HepG2 (cell line): ENCODE data around the gene AUTS2. TPM values are rescaled to one million over a fixed set of nuclear protein-coding genes. Genes with fewer than 3 reads are reported as not detected.

Source experiments
- ATAC-seq: fragments of 200-7000 bp; cut with Tn5 transposase; 3 replicates; pipeline ENCODE4 v1.9.1; 2020; ENCODE audit warnings: mild to moderate bottlenecking, moderate library complexity
- BruUV-seq: library from RNA; stranded (reverse); fragments of 400-500 nt; replicated peaks from 2 replicates; lab custom pipeline; 2021; lab: Mats Ljungman, UMichigan
- CTCF ChIA-PET: fragments of 300-600 bp; formaldehyde crosslinking; extraction: SDS; loops from one replicate; lab custom pipeline; 2021; ENCODE audit warnings: low total read pairs, inconsistent platforms, low intra/inter-chr PET ratio; lab: Yijun Ruan, JAX
- POLR2A ChIA-PET: fragments of 350-600 bp; sonication (Branson Sonifier 250); formaldehyde crosslinking; loops from one replicate; lab custom pipeline; 2020; ENCODE audit warnings: antibody characterized with exemption, inconsistent platforms; lab: Yijun Ruan, JAX
- DNase-seq: peaks from one replicate; pipeline ENCODE4 v3.0.0-alpha.2; 2015; ENCODE audit warnings: low spot score
- FAIRE-seq: peaks from 3 replicates; lab custom pipeline; 2011; peaks lifted over from hg19 to GRCh38; lab: Jason Lieb, UNC
- H2AFZ ChIP-seq: one replicate; pipeline ENCODE4 v1.6.1; 2011; ENCODE audit warnings: low read length, inconsistent platforms
- H3K27ac ChIP-seq: fragments of 300-600 bp; 3 replicates; pipeline ENCODE4 v1.8.0; 2011; ENCODE audit warnings: mixed run types, mild to moderate bottlenecking, mixed read lengths, low read length, inconsistent platforms; ENCODE audit not compliant: insufficient read depth; ENCODE audit errors: extremely low read length
- H3K27me3 ChIP-seq, 2 experiments: fragments of 200-600 bp in 1 of 2; 2 replicates in 1 of 2; 3 replicates in 1 of 2; pipeline versions ENCODE4 v1.6.0 to v1.8.0; 2011; ENCODE audit warnings: low read length in 2 of 2, mild to moderate bottlenecking in 2 of 2, moderate library complexity in 2 of 2, inconsistent platforms in 1 of 2; ENCODE audit not compliant: insufficient read depth in 2 of 2, control insufficient read depth in 1 of 2
- H3K36me3 ChIP-seq, 2 experiments: fragments of 200-600 bp in 1 of 2; replicated peaks in 1 of 2; 2 replicates in 1 of 2; 3 replicates in 1 of 2; pipeline versions ENCODE4 v1.5.1 to v1.8.0; 2011; ENCODE audit warnings: low read length in 2 of 2, inconsistent platforms in 1 of 2; ENCODE audit not compliant: insufficient read depth in 2 of 2, control insufficient read depth in 1 of 2
- H3K4me1 ChIP-seq: 2 replicates; pipeline ENCODE4 v1.5.1; 2012; ENCODE audit warnings: low read length, inconsistent platforms; ENCODE audit not compliant: insufficient read depth
- H3K4me2 ChIP-seq: 2 replicates; pipeline ENCODE4 v1.6.0; 2011; ENCODE audit warnings: low read depth, low read length, inconsistent platforms
- H3K4me3 ChIP-seq, 3 experiments: fragments of 200-600 bp in 1 of 3; sonication (generic), shearing (Covaris generic) in 1 of 3; replicated peaks in 1 of 3; 2 replicates each; pipeline ENCODE4 v1.5.1; 2011 to 2016; ENCODE audit warnings: low read length in 3 of 3, inconsistent platforms in 2 of 3, low read depth in 2 of 3, mild to moderate bottlenecking in 2 of 3, control low read depth in 1 of 3, mixed read lengths in 1 of 3; ENCODE audit not compliant: insufficient read depth in 1 of 3
- H3K79me2 ChIP-seq: one replicate; pipeline ENCODE4 v1.6.1; 2011; ENCODE audit warnings: low read length, inconsistent platforms; ENCODE audit not compliant: insufficient read depth
- H3K9ac ChIP-seq: 2 replicates; pipeline ENCODE4 v1.6.0; 2011; ENCODE audit warnings: mild to moderate bottlenecking, low read depth, low read length, inconsistent platforms; ENCODE audit not compliant: insufficient read depth
- H3K9me3 ChIP-seq: 2 replicates; pipeline ENCODE4 v1.5.1; 2012; ENCODE audit warnings: mild to moderate bottlenecking, low read length
- H4K20me1 ChIP-seq: 2 replicates; pipeline ENCODE4 v1.6.0; 2011; ENCODE audit warnings: inconsistent platforms, mild to moderate bottlenecking, low read length, moderate library complexity; ENCODE audit not compliant: insufficient read depth
- FIP1L1 ChIP-seq: fragments of 200-400 bp; formaldehyde crosslinking; IDR thresholded peaks from 2 replicates; pipeline ENCODE4 v1.6.1; 2018; ENCODE audit warnings: low read depth, mild to moderate bottlenecking, low read length, moderate library complexity, borderline replicate concordance; ENCODE audit not compliant: insufficient read depth
- GABPA ChIP-seq, 2 experiments: IDR thresholded peaks; 2 replicates each; pipeline ENCODE4 v1.6.1; 2011 to 2016; ENCODE audit warnings: low read depth in 2 of 2, low read length in 1 of 2, missing biosample characterization in 1 of 2, missing genetic modification characterization in 1 of 2
- HOXA3 ChIP-seq: sonication (generic); formaldehyde crosslinking; IDR thresholded peaks from 2 replicates; pipeline ENCODE4 v1.5.0; 2020; ENCODE audit warnings: missing genetic modification reagents
- NFE2L1 ChIP-seq: sonication (generic); formaldehyde crosslinking; IDR thresholded peaks from 2 replicates; pipeline ENCODE4 v1.4.0; 2020; ENCODE audit warnings: missing genetic modification reagents, mild to moderate bottlenecking, borderline replicate concordance
- NKX3-1 ChIP-seq: sonication (generic); formaldehyde crosslinking; IDR thresholded peaks from 2 replicates; pipeline ENCODE4 v1.5.0; 2020; ENCODE audit warnings: missing genetic modification reagents
- POLR2A ChIP-seq, 2 experiments: IDR thresholded peaks; 2 replicates each; pipeline ENCODE4 v1.6.1; 2011; ENCODE audit warnings: low read depth in 2 of 2, low read length in 2 of 2, mild to moderate bottlenecking in 1 of 2, moderate library complexity in 1 of 2; ENCODE audit not compliant: insufficient read depth in 1 of 2
- ZNF33A ChIP-seq: sonication (generic); formaldehyde crosslinking; IDR thresholded peaks from 2 replicates; pipeline ENCODE4 v1.5.1; 2020; ENCODE audit warnings: missing genetic modification reagents, mild to moderate bottlenecking, moderate library complexity, borderline replicate concordance
- ZNF468 ChIP-seq: sonication (generic); formaldehyde crosslinking; IDR thresholded peaks from 2 replicates; pipeline ENCODE4 v1.8.0; 2022; ENCODE audit warnings: mild to moderate bottlenecking, moderate library complexity, missing genetic modification reagents
- ZNF557 ChIP-seq: sonication (generic); formaldehyde crosslinking; IDR thresholded peaks from 2 replicates; pipeline ENCODE4 v1.4.0; 2020; ENCODE audit warnings: missing genetic modification reagents
- ZNF644 ChIP-seq: IDR thresholded peaks from 2 replicates; pipeline ENCODE4 v1.6.1; 2016; ENCODE audit warnings: low read depth
- ZNF850 ChIP-seq: sonication (generic); formaldehyde crosslinking; conservative IDR thresholded peaks from 2 replicates; pipeline ENCODE4 v1.9.0; 2021; ENCODE audit warnings: mild to moderate bottlenecking, missing genetic modification reagents
- WGBS: methylation state at CpG from one replicate; pipeline ENCODE4 v1.1.6; 2017; ENCODE audit warnings: low lambda C conversion rate; 5-methylcytosine and 5-hydroxymethylcytosine counted together
- in situ Hi-C: cut with HindIII; loops from 2 replicates; pipeline ENCODE4 v1.10.0; 2017; ENCODE audit warnings: low pct_unique_long_range_greater_than_20kb; ENCODE audit not compliant: extremely low pct_ligation_motif_present
- intact Hi-C: fragments of 100-400 bp; cut with micrococcal nuclease; formaldehyde crosslinking; loops from one replicate; pipeline ENCODE4 v1.10.0; 2022; ENCODE audit not compliant: unreplicated experiment
- polyA plus RNA-seq, 8 experiments: library from polyadenylated mRNA; depleted of rRNA in 3 of 8; stranded (reverse) in 7 of 8; unstranded in 1 of 8; fragments of >200 nt; fragmentation: Illumina TruSeq in 4 of 8; extraction: Trizol in 4 of 8; gene quantifications; 2 replicates each; pipeline versions ENCODE4 v1.2.1 to v1.2.3, GENCODE V29; 2011 to 2016; ENCODE audit warnings: low read depth in 4 of 8, missing spikeins in 1 of 8, mixed read lengths in 1 of 8; ENCODE audit not compliant: insufficient read depth in 1 of 8
- total RNA-seq, 5 experiments: library from RNA; depleted of rRNA; stranded (reverse); fragments of >200 nt; fragmentation: Illumina TruSeq; extraction: Trizol; gene quantifications; 2 replicates each; pipeline ENCODE4 v1.2.3, GENCODE V29; 2016; ENCODE audit warnings: low read depth in 1 of 5
- TF ChIP-seq, protein P1 (sequence below): sonication (generic); formaldehyde crosslinking; IDR thresholded peaks from 2 replicates; pipeline ENCODE4 v1.5.0; 2020; ENCODE audit warnings: mild to moderate bottlenecking, missing genetic modification reagents, borderline replicate concordance

AUTS2 gene
- total and polyA plus RNA-seq, 2 of the 13 experiments (the other 11 are each of a cell fraction or from before 2014, with no cell fraction given) = 0.38 TPM; not detected in 1

DNA sequence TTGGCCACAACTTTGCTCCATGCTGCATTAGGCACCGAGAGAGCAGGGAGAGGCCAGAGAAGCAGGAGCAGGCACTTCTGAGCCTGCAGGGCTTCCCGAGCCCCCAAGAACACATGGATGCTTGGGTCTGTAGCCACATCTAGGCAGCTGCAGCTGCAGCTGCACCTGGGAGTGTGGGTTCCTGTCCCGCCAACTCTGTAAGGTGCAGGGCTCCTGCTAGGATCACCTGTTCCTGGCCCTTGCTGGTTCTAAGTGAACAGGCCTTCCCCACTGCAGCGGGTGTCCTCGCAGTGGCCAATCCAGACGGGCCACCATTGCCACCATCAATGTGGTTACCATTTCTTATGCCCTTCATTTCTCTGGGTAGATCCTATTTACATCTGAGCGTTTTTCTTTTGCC lies 330.3 kb downstream of the AUTS2 start:
- TF ChIP-seq ZNF850 (CRISPR knock-in tag) (no peak), ZNF644 (no peak), FIP1L1 (no peak), HOXA3 (no peak), POLR2A (IDR thresholded peaks at IDR 0.05; ENCODE audit: insufficient read depth in 1 of 2, low read depth in 2 of 2, low read length in 2 of 2) (no peak), ZNF33A (CRISPR knock-in tag) (no peak), NKX3-1 (CRISPR knock-in tag) (no peak), GABPA (IDR thresholded peaks at IDR 0.05; ENCODE audit: low read depth, low read length) (no peak), GABPA (CRISPR knock-in tag; IDR thresholded peaks at IDR 0.05; ENCODE audit: low read depth) (no peak), ZNF468 (CRISPR knock-in tag) (no peak), NFE2L1 (CRISPR knock-in tag) (no peak), ZNF557 (CRISPR knock-in tag) (no peak)
- TF ChIP-seq, protein P1, sequence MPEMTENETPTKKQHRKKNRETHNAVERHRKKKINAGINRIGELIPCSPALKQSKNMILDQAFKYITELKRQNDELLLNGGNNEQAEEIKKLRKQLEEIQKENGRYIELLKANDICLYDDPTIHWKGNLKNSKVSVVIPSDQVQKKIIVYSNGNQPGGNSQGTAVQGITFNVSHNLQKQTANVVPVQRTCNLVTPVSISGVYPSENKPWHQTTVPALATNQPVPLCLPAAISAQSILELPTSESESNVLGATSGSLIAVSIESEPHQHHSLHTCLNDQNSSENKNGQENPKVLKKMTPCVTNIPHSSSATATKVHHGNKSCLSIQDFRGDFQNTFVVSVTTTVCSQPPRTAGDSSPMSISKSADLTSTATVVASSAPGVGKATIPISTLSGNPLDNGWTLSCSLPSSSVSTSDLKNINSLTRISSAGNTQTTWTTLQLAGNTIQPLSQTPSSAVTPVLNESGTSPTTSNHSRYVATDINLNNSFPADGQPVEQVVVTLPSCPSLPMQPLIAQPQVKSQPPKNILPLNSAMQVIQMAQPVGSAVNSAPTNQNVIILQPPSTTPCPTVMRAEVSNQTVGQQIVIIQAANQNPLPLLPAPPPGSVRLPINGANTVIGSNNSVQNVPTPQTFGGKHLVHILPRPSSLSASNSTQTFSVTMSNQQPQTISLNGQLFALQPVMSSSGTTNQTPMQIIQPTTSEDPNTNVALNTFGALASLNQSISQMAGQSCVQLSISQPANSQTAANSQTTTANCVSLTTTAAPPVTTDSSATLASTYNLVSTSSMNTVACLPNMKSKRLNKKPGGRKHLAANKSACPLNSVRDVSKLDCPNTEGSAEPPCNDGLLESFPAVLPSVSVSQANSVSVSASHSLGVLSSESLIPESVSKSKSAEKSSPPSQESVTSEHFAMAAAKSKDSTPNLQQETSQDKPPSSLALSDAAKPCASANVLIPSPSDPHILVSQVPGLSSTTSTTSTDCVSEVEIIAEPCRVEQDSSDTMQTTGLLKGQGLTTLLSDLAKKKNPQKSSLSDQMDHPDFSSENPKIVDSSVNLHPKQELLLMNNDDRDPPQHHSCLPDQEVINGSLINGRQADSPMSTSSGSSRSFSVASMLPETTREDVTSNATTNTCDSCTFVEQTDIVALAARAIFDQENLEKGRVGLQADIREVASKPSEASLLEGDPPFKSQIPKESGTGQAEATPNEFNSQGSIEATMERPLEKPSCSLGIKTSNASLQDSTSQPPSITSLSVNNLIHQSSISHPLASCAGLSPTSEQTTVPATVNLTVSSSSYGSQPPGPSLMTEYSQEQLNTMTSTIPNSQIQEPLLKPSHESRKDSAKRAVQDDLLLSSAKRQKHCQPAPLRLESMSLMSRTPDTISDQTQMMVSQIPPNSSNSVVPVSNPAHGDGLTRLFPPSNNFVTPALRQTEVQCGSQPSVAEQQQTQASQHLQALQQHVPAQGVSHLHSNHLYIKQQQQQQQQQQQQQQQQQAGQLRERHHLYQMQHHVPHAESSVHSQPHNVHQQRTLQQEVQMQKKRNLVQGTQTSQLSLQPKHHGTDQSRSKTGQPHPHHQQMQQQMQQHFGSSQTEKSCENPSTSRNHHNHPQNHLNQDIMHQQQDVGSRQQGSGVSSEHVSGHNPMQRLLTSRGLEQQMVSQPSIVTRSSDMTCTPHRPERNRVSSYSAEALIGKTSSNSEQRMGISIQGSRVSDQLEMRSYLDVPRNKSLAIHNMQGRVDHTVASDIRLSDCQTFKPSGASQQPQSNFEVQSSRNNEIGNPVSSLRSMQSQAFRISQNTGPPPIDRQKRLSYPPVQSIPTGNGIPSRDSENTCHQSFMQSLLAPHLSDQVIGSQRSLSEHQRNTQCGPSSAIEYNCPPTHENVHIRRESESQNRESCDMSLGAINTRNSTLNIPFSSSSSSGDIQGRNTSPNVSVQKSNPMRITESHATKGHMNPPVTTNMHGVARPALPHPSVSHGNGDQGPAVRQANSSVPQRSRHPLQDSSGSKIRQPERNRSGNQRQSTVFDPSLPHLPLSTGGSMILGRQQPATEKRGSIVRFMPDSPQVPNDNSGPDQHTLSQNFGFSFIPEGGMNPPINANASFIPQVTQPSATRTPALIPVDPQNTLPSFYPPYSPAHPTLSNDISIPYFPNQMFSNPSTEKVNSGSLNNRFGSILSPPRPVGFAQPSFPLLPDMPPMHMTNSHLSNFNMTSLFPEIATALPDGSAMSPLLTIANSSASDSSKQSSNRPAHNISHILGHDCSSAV (CRISPR knock-in tag) = no peak
- ATAC-seq (no peak), DNase-seq (no peak), FAIRE-seq (no peak)
- Histone ChIP-seq H3K9ac (no peak overlapping the region), H3K36me3 (no peaks in the 10 kb centered on the region), H3K27me3 (no peaks in the 10 kb centered on the region), H3K27ac (no peak overlapping the region), H3K9me3 (no peaks in the 10 kb centered on the region), H3K4me2 (no peak overlapping the region), H3K4me1 (no peaks in the 10 kb centered on the region), H2AFZ (no peak overlapping the region), H3K79me2 (no peaks in the 10 kb centered on the region), H4K20me1 (no peaks in the 10 kb centered on the region), H3K4me3 (no peak overlapping the region)
- 43% methylated on average over 2 of the region's 7 CpGs for WGBS
- intact Hi-C loops = no loop called here
- no TSS peak for BruUV-seq
- ChIA-PET POLR2A (no interaction called here), CTCF (no interaction called here)
- in situ Hi-C loops = no loop called here
